ENCODE data around the gene SAYSD1.
A peak's percentile ranks its signal among the peaks of the same experiment; 100 is the strongest.

The SAYSD1 gene, protein sequence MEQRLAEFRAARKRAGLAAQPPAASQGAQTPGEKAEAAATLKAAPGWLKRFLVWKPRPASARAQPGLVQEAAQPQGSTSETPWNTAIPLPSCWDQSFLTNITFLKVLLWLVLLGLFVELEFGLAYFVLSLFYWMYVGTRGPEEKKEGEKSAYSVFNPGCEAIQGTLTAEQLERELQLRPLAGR

DNA sequence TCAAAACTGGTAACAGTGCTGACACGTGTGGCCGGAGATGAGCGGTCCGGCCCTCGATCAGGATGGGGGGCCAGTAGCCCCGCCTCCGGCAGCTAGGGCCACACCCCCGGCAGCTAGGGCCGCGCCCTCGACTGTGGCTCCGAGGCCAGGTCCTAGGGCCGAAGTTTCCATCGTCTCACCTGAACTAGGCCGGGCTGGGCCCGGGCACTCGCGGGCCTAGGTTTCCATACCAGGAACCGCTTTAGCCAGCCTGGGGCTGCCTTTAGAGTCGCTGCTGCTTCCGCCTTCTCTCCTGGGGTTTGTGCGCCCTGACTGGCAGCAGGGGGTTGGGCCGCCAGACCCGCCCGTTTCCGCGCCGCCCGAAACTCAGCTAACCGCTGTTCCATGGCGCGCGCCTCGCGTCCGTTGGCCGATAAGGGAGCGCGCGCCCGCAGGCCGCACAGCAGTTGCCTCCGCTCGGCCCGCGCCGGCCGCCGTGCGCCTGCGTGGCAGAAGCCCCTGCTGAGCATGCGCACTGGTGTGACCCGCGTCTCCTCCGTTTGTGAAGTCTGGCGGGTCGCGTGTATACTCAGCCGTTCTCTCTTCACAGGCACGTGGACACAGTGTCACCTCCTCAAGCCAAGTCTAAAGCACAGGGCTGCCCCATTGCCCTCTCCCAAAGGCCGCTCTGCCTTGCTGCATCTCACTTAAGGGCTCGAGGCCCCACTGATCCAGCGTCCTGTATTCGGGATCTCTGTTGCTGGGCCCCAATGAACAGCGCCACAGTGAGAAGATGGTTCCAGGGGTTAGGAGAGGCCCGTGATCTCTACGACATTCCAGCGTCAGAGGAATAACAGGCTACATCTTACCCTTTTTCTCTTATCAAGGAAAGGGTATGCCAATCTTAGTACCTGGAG lies at the start of gene SAYSD1:
TSS of gene SAYSD1 (minus strand) at position 483 of the 896 bp plus-strand sequence. CDS start at position 386, 97 bp downstream.
- H3K36me3 ChIP-seq = 0 out of 2 replicates have a peak, but pooled peaks cover under 1% of the 10 kb centered on the region
- TF ChIP-seq, protein P1, sequence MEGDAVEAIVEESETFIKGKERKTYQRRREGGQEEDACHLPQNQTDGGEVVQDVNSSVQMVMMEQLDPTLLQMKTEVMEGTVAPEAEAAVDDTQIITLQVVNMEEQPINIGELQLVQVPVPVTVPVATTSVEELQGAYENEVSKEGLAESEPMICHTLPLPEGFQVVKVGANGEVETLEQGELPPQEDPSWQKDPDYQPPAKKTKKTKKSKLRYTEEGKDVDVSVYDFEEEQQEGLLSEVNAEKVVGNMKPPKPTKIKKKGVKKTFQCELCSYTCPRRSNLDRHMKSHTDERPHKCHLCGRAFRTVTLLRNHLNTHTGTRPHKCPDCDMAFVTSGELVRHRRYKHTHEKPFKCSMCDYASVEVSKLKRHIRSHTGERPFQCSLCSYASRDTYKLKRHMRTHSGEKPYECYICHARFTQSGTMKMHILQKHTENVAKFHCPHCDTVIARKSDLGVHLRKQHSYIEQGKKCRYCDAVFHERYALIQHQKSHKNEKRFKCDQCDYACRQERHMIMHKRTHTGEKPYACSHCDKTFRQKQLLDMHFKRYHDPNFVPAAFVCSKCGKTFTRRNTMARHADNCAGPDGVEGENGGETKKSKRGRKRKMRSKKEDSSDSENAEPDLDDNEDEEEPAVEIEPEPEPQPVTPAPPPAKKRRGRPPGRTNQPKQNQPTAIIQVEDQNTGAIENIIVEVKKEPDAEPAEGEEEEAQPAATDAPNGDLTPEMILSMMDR (IDR thresholded peaks at IDR 0.05; ENCODE audit: low read depth, low read length) = no peak
- H3K27me3 ChIP-seq (ENCODE audit: insufficient read depth, low read depth, severe bottlenecking) = peaks cover 36% of the 10 kb centered on the region
- H3K4me3 ChIP-seq (ENCODE audit: low read depth, low read length) = peak within 1 kb of the TSS; percentile 89
- H3K9me3 ChIP-seq (ENCODE audit: severe bottlenecking) = no peaks in the 10 kb centered on the region
- DNase-seq = peak; percentile 98
- peak within 1 kb of the TSS; percentile 94 for H3K27ac ChIP-seq

DNA sequence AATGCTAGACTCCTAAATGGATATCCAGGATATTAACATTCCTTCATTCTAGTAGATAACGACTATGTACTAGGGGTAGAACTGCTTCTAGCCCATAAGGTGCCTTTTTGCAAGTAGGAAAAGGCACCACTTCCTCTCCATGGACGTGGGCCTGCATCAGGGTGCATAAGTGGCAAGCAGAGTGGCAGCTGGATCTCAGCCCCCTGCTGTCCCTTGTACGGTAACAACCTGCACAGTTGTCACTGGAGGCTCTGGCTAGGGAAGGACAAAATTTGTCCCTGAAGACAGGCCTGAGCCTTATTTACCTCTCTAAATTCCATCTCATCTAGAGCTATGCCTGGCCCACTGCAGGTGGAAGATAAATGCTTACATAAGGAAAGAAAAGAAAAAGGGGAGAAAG lies 42.5 kb upstream of the SAYSD1 start:
- Histone ChIP-seq H3K27ac (no peak overlapping the region), H3K27me3 (ENCODE audit: insufficient read depth, low read depth, severe bottlenecking) (no peaks in the 10 kb centered on the region), H3K36me3 (no peaks in the 10 kb centered on the region), H3K9me3 (ENCODE audit: severe bottlenecking) (peaks cover 10% of the 10 kb centered on the region), H3K4me3 (ENCODE audit: low read depth, low read length) (no peak overlapping the region)
- DNase-seq = peak; percentile 61
- TF ChIP-seq, protein P1 (IDR thresholded peaks at IDR 0.05; ENCODE audit: low read depth, low read length) = peak; percentile 62; the same call in 1 of the 2 replicates

DNA sequence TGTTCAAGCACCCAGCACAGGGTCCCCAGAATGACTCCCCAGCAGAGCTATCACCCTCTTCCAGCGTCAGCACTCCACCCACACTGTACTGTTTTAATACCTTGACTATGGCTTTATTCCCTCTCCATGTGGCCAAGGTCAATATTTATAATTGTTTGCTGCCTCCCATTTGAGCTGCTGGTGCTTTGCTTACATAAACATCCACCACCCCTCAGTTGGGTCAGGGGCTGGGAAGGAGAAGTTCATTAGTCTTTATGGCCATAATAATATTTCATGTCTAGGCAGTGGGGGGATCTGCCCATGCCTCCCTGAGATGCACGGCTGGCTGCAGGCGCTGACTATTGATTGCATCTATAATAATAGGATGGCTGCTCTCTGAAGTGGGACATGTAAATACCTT lies 41.8 kb upstream of the SAYSD1 start:
- Histone ChIP-seq H3K27ac (no peak overlapping the region), H3K27me3 (ENCODE audit: insufficient read depth, low read depth, severe bottlenecking) (peaks cover 2% of the 10 kb centered on the region), H3K36me3 (no peaks in the 10 kb centered on the region), H3K9me3 (ENCODE audit: severe bottlenecking) (peaks cover 10% of the 10 kb centered on the region), H3K4me3 (ENCODE audit: low read depth, low read length) (no peak overlapping the region)
- DNase-seq = no peak
- TF ChIP-seq, protein P1 (IDR thresholded peaks at IDR 0.05; ENCODE audit: low read depth, low read length) = no peak

DNA sequence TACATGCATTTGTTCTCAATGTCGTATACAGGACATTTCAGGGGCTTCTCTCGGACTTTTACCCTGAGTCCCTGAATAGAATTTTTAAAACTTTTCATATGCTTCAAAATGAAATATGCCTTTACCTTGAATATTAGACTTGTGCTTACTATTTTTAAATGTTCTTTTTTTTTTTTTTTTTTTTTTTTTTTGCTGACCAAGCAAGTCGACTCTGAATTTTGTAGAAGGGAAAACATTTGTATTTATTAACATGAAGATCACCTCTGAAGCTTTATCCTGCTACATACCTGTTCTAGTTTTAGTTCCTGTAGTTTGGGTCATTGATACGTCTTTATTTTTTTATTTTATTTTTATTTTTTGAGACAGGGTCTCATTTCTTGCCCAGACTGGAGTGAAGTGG lies 39.7 kb upstream of the SAYSD1 start:
- H3K9me3 ChIP-seq (ENCODE audit: severe bottlenecking) = peaks cover 10% of the 10 kb centered on the region
- no peak for DNase-seq
- peaks cover 2% of the 10 kb centered on the region for H3K27me3 ChIP-seq (ENCODE audit: insufficient read depth, low read depth, severe bottlenecking)
- H3K4me3 ChIP-seq (ENCODE audit: low read depth, low read length) = no peak overlapping the region
- H3K27ac ChIP-seq = no peak overlapping the region
- H3K36me3 ChIP-seq = no peaks in the 10 kb centered on the region
- TF ChIP-seq, protein P1 (IDR thresholded peaks at IDR 0.05; ENCODE audit: low read depth, low read length) = no peak

DNA sequence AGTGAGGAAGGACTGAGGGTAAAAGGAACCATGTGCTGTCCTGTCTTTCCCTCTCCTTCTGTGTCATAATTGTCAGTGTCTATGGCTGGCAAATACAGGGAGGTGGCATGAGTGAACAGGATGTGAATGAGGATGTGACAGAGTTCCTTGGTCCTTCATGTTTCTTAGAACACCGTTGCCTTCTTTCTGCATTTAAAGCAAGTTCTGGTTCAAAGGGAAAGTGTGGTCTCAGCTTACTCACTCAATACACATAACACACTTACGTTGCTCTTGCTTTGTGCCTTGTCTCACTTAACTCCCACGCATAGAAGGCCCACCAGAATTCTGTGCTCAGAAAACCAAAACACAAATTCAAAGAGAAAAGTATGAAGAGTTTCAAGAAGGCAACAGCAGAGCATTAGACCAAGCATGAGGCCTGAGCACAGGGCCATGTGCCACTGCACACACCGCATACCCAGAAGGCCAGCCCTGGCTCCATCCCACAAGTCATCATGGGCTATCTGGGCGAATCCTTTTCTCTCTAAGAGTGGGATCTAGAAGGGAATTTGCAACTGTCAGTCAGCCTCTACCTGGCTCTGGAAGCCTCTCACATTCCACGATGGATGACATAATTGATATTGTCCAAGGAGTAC lies 38.9 kb upstream of the SAYSD1 start:
- Histone ChIP-seq H3K27ac (no peak overlapping the region), H3K36me3 (no peaks in the 10 kb centered on the region), H3K27me3 (ENCODE audit: insufficient read depth, low read depth, severe bottlenecking) (peaks cover 2% of the 10 kb centered on the region), H3K4me3 (ENCODE audit: low read depth, low read length) (no peak overlapping the region), H3K9me3 (ENCODE audit: severe bottlenecking) (peaks cover 4% of the 10 kb centered on the region)
- no peak for DNase-seq
- TF ChIP-seq, protein P1 (IDR thresholded peaks at IDR 0.05; ENCODE audit: low read depth, low read length) = no peak

All from WERI-Rb-1 (cell line).